HL-60 (cell line): ENCODE data around the gene SELENOV.

Experiments
- DNase-seq, 2 experiments: peaks; one replicate each; pipeline ENCODE4 v3.0.0-alpha.2; 2010 to 2020; ENCODE audit warnings: low read depth in 1 of 2, low spot score in 1 of 2
- H3K27ac ChIP-seq: fragments of 250-450 bp; sonication (Bioruptor Pico); replicated peaks from 2 replicates; pipeline ENCODE4 v1.5.1; 2020; ENCODE audit warnings: mild to moderate bottlenecking, moderate library complexity
- H3K27me3 ChIP-seq: fragments of 250-450 bp; sonication (Bioruptor Pico); 2 replicates; pipeline ENCODE4 v1.5.1; 2021; ENCODE audit warnings: mild to moderate bottlenecking, moderate library complexity; ENCODE audit not compliant: insufficient read depth, poor library complexity, severe bottlenecking
- H3K4me3 ChIP-seq: replicated peaks from 2 replicates; pipeline ENCODE4 v1.5.1; 2011; ENCODE audit warnings: mild to moderate bottlenecking, control low read depth, low read length; ENCODE audit not compliant: insufficient read depth
- CTCF ChIP-seq: IDR thresholded peaks from one replicate; pipeline ENCODE4 v1.5.1; 2011; ENCODE audit warnings: low read length, control low read depth, inconsistent platforms; ENCODE audit not compliant: insufficient read depth
- GABPA ChIP-seq: IDR thresholded peaks from 2 replicates; pipeline ENCODE4 v1.6.1; 2012; ENCODE audit warnings: low read depth
- POLR2AphosphoS5 ChIP-seq: IDR thresholded peaks from 2 replicates; pipeline ENCODE4 v1.6.1; 2012; ENCODE audit warnings: low read depth
- REST ChIP-seq: IDR thresholded peaks from 2 replicates; pipeline ENCODE4 v1.6.1; 2012; ENCODE audit warnings: low read depth; ENCODE audit not compliant: insufficient replicate concordance
- SPI1 ChIP-seq: IDR thresholded peaks from 2 replicates; pipeline ENCODE4 v1.6.1; 2012; ENCODE audit warnings: low read depth, mild to moderate bottlenecking, borderline replicate concordance

SELENOV gene

GRCh38 chr19:39492788-39493187 lies 22.2 kb upstream of the SELENOV start:
- Histone ChIP-seq H3K4me3 (no peak overlapping the region), H3K27me3 (peaks cover 11% of the 10 kb centered on the region), H3K27ac (no peak overlapping the region)
- TF ChIP-seq SPI1 (no peak), GABPA (no peak)
- no peak for DNase-seq

- Histone ChIP-seq H3K4me3 (no peak overlapping the region), H3K27ac (no peak overlapping the region), H3K27me3 (peaks cover 28% of the 10 kb centered on the region)
- DNase-seq = no peak
- TF ChIP-seq GABPA (no peak), SPI1 (no peak), POLR2AphosphoS5 (no peak), CTCF (no peak), REST (no peak)
These were observed 20.3 kb upstream of the SELENOV start for GRCh38 chr19:39494661-39495060.

- Histone ChIP-seq H3K27ac (no peak overlapping the region), H3K27me3 (peaks cover 32% of the 10 kb centered on the region), H3K4me3 (no peak overlapping the region)
- no peak for DNase-seq
- TF ChIP-seq GABPA (no peak), SPI1 (no peak), REST (no peak), CTCF (no peak), POLR2AphosphoS5 (no peak)
These were observed 18.9 kb upstream of the SELENOV start for GRCh38 chr19:39496063-39496462.

- TF ChIP-seq REST = no peak
- TF ChIP-seq GABPA = no peak
- TF ChIP-seq POLR2AphosphoS5 = no peak
- TF ChIP-seq SPI1 = no peak
- no peak for TF ChIP-seq CTCF
- H3K27me3 ChIP-seq = peaks cover 32% of the 10 kb centered on the region
- no peak overlapping the region for H3K4me3 ChIP-seq
- no peak for DNase-seq
- H3K27ac ChIP-seq = no peak overlapping the region
These were observed 17.3 kb upstream of the SELENOV start for GRCh38 chr19:39497701-39497995.
